Hematopoietic multipotent progenitor cell treated with erythropoietin and hydrocortisone succinate and interleukin-3 and kit ligand, for 17 days (in vitro differentiated cells): ENCODE measurements around the gene INAVA.

Experiments used
- DNase-seq: peaks from one replicate; pipeline ENCODE4 v3.0.0-alpha.2; 2015; ENCODE audit warnings: low spot score

INAVA gene

DNA sequence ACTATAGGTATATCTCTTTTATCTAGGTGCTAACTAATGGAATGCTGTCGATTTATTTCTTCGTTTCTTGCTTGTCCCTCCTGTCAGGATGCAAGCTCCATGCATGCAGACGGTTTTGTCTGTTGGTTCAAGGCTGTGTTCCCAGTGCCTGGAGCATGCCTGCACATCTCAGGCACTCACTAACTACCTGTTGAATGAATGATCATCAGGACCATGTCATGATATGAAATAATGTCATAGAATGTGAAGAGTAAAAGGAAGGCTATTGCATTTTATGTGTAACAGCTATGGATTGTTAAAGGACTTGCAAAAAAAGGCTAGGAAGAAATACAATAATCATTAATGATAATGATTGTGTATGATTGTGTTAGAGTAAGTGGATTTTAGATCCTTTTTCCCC is 17.7 kb upstream of the INAVA start:
- no peak for DNase-seq

DNA sequence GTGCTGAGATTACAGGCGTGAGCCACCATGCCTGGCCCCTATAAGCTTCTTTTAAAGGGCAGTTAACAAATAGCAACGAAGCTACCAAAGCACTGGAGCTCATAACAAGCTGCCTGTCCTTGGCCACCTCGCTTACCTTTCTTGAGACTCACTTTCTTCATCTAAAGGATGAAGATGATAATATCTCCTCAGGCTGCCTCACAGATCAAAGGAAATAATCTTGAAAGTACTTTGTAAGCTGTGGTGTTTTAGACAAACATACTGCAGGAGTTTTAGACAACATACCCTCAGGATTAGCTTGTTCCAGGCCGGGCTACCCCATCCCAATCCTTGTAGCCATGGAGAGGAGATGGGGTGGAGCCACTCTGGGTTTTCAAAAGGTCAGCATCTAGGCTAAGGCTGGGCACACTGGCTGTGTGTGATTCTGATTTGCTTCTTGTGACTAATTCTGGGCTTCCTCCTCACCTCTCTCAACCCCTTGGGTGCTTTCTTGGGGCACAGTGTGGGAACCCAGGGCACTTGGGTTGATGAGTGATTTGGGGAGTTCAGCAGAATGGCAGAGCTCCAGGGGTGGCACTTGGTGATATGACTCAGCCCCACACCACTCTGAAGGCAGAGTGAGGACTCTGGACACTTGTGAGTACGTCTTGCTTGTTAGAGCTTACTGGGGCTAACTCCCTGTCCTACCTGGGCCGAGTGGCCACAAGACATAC is 16.7 kb upstream of the INAVA start:
- DNase-seq: no peak

GRCh38 chr1:200880212-200880611 is 14.5 kb upstream of the INAVA start:
- DNase-seq: no peak

- DNase-seq: no peak
Measured at GRCh38 chr1:200883118-200883517, 11.6 kb upstream of the INAVA start.

GRCh38 chr1:200885623-200886402 is 8.9 kb upstream of the INAVA start:
- DNase-seq: no peak

GRCh38 chr1:200886594-200886993 is 8.1 kb upstream of the INAVA start:
- no peak for DNase-seq

DNA sequence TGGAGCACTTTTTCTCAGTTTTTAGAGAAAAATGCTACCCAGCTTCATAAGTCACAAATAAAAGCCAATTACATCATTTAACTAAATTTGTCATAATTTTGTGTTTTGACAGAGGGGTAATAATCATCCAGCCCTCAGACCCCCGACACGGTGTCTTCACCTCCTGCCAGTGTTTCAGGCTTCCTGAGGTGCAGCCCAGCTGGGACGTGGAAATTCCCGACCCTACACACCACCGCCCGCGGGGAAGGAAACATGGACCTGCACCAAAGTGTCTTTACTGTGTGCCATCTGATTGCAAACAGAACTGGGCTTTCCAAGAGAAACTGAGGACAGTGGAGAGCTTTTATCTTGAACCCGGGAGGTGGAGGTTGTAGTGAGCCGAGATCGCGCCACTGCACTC is 7.7 kb upstream of the INAVA start:
- DNase-seq: no peak

GRCh38 chr1:200887772-200888348 is 6.8 kb upstream of the INAVA start:
- DNase-seq: no peak

DNA sequence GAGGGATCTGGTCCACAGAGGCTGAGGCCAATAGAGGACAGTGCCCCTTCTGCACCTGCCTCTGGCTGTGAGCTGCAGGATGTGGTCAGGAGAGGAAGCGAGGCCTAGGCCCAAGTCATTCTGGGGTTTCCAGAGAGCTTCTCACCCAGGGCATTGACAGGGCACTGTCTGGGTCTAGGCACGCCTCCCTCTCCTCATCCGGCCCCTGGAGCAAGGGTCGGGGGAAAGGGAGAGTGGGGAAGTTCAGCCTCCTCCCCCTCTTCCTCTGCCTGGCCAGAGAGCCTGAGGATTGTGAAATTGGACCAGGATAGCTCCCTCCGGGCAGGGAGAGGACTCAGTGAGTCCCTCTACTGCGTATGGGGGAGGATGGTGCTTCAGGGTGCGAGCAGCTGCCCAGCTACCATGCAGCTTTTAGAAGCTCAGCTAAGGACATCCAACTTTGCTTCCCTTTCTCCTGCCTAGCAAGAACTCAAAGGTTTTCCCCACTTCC is 6.3 kb upstream of the INAVA start:
- no peak for DNase-seq

DNA sequence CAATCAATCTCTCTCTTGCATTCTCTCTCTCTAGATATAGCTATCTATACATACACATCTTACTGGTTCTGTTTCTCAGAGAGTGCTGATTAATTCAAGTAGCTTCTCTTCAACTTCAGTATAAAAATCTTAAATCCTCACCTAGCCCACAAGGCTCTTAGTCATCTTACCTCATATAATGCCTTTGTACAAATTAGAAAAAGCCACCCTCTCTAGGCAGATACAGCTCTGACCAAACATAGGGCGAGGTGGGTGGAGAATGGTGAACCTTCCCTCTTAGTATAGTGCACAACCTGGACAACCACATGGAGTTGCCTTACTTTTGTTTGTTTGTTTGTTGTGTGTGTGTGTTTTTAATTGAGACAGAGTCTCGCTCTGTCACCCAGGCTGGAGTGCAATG is 5.1 kb upstream of the INAVA start:
- DNase-seq: no peak

DNA sequence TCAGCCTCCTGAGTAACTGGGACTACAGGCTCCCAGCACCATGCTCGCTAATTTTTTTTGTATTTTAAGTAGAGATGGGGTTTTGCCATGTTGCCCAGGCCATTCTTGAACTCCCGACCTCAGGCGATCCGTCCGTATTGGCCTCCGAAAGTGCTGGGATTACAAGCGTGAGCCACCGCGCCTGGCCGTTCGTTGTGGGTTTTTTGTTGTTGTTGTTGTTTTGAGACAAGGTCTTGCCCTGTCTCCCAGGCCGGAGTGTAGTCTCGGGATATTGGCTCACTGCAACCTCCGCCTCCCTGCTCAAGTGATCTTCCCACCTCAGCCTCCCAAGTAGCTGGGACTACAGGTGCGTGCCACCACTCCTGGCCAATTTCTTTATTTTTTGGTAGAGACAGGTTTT is 4.7 kb upstream of the INAVA start:
- no peak for DNase-seq

DNA sequence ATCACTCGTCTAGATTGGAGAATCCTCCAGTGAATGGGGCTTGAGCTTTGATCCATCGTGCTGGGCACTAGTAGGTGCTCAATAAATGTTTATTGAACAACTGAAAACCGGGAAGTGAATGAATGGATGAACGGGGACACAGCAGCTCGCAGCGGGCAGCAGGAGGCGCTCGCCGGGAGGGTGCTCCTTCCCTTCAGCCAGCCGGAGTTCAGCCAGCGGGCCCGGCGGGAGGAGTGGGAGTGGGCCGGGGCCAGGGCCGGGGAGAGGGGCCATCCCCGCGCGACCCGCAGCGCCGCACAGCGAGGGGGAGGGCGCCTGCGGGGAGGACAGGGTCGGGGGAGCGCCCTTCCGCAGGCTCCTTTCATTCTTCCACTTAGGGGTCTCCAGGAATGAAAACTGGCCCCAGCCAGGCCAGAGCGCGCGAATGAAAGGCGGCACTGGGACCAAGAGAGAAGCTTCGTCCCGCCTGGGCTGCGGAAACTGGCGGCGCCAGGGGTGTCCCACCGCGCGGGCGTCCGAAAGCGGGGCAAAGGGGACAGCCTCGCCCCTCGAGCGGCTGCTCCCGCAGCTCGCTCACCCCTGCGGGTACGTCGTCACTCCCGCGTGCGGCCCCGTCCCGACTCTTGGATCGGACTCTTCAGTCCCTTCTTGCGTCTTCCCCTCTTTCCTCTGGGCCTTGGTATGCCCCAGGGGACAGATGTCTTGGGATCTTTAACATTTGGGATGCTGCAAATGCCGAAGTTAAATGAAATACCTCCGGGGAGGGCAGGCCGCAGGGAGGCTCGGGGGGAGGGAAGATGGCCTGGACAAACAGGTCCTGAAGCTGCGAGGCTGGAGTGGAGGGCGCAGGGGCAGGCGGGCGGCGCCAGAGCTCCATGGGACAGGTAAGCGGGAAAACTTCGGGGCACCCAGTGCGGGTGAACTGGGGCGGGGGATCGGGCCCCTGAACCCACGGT is 3.6 kb upstream of the INAVA start:
- no peak for DNase-seq

DNA sequence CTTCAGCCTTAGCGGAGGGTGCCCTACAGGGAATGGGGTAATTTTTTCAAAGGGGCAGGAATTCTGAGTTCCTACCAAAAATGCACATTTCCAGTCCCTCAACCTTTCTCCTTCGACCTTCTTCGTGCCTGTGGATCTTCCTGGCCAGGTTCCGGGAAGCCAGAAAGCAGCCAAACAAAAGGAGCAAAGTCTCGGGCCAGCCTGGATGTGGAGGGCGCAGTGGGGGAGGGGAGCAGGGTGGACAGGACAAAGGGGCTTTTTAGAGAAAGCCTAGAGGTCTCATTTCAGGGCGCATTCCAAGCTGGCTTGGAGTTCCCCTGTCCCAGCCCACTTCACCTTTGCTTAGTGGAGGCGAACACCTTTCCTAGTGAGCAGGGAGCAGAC is 2.9 kb upstream of the INAVA start:
- no peak for DNase-seq

DNA sequence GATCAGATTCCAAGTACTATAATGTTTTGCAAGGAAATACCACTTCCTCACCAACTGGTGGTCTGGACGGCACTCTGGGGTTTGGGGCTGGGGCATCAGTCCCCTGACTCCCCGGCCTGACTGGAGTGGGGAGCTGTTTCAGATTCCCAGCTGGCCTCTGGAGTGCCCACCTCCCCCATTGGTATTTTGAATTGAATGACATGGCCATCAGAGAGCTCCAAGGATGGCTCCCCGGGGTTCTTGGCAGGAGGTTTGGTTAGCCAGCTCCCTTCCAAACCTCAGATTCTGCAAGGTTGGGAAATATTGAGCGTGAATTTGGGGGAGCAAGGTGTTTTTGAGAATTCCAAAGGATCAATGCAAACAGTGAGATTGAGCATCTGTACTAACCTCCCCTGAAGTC is 2.2 kb upstream of the INAVA start:
- DNase-seq: no peak

DNA sequence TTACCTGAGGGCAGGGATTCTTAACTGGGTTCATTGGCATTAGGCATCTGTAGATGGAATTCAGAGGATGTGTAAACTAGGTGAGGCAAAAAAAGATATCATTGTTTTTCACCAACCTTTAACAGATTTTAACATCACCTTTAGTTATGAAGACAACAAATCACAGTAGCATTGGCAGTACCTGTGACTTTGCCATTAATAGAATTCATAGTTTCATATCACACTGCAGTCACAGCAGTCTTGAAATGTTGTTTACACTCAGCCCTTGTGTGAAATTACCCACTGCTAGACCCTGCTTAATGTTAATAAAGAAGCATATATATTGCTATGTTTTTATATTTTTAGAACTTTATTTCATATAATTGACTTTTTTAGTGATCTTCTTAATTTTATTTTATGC is 1.7 kb upstream of the INAVA start:
- DNase-seq: no peak

DNA sequence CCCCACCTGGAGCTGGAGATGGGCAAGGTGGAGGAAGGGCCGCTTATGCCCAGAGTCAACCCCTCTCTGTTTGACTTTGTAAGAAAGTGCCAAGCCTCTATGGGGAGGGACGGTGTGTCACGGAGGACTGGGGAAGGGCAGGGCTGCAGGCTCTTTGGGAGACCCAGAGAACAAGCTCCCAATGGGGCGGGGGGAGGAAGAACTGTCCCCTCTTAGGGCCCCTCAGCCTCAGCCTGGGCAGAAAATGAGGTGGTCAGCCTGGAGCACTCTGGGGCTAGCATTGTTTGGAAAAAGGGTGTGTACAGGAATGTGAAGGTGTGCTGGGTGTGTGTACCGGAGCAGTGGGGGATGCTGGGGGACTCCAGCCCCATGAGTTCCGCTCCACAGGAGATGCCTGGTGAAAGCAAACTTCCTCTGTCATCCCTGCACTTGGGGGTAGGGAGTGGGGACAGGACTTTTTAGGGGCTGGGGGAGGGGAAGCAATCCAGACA is 1.2 kb upstream of the INAVA start:
- no peak for DNase-seq

DNA sequence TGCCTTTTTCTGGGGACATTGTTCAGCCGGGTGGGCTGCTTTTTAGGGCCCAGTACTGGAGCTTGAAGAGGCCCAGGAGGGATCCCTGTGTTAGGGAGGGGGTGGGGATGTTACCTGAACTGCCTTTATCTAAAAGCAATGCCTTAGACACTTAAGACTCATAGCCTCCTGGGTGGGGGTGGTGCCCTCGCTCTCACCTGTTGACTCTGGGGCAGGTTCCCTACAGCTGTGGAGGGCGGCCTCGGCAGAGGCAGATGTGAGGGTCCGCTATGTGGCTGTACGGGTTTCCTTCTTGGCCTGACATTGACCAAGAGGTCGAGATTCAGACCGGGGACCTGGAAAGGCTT is 716 bp downstream of the INAVA start:
- no peak for DNase-seq

GRCh38 chr1:200895801-200896530 is 1.3 kb downstream of the INAVA start:
- no peak for DNase-seq

DNA sequence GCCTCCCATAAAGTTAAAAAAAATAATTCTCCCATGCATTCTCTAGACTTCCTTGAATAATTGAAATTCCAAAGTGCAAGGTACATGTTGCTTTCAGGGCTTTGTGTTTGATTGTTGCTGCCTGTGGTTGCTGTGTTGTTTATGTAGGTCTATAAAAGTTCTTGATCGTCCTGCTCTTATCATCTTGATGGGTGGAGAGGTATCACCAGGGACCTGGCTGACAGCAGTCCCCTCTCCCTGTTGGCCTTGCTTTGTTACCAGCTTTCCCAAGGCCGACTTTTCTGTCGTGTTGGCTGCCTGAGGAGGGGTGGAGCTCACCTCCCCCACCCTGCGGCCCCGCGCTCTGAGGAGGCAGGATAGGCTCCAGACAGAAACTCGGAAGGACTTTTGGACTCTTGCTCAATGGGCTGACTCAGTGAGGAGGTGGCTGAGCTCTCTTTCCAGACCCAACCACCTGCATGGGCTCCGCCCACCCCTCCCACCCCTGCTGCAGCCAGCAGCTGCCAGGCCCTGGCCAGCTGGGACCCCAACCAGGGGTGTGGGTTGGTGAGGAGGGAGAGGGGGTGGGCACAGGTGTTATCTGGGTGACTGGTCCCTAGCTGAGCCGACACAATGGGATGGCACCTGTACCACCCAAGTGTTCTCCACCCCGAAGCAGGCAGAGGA is 2.0 kb downstream of the INAVA start:
- no peak for DNase-seq

DNA sequence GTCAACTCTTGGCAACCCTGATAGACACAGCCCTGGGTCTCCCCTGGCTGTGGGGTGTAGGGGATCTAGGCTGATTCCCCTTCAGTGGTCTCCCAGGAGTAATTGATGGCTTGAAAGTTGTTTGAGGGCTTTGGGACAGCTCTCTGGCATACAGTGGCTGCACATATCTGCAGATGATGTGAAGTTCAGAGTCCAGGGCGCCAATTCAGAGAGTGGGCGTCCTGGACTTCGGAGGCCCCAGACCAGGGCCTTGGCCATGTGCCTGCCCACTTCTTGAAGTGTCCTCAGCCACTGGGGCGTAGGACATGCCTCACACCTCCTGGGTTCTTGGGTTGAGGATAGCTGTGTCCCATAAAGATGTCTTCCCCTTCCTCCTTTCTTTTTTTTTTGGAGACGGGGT is 2.6 kb downstream of the INAVA start:
- DNase-seq: no peak

GRCh38 chr1:200899015-200899386 is 4.3 kb downstream of the INAVA start:
- DNase-seq: no peak
